NCI-H128 (cell line): ENCODE data around the gene SCTR.
A peak's percentile ranks its signal among the peaks of the same experiment; 100 is the strongest.

Source experiments
- DNase-seq: peaks from one replicate; lab custom pipeline; 2025; ENCODE audit not compliant: unreplicated experiment; lab: John Stamatoyannopoulos, UW

The SCTR gene

GRCh38 chr2:119523952-119524694, at the start of gene SCTR:
Gene SCTR, minus strand, starts transcription at chr2:119524483. Its CDS starts 257 bp downstream, at chr2:119524226.
- DNase-seq = no peak

DNA sequence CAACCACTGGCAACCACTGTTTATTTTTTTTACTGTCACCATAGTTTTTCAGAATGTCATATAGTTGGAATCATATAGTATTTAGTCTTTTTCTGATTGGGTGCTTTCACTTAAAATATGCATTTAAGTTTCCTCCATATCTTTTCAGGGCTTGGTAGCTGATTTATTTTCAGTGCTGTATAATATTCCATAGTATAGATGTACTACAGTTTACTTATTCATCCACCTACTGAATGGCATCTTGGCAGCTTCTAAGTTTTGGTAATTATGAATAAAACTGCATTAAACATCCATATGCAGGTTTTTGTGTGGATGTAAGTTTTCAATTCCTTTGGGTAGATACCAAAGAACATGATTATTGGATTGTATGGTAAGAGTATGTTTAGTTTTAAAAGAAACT, 43.0 kb upstream of the SCTR start:
- no peak for DNase-seq

DNA sequence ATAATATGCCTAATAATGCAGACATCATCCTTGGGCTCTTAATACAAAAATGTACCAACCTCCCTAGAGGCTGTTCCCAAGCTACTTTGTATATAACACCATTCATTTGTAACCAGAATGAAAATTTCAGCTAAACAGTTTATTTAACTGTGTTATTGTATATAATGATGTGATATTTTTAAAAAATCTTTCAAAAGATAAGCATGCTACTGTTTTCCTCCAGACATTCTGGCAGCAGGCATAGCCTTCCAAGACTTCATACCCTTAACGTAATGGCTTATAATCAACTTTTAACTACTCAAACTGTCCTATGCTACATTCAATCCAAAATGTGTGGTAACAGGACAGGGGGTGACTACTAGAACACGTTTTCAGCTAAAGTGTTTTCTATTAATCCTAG, 41.2 kb upstream of the SCTR start:
- no peak for DNase-seq

GRCh38 chr2:119553687-119554344, 29.5 kb upstream of the SCTR start:
- no peak for DNase-seq

- DNase-seq = no peak
Measured at GRCh38 chr2:119552902-119553301, 28.6 kb upstream of the SCTR start.

DNA sequence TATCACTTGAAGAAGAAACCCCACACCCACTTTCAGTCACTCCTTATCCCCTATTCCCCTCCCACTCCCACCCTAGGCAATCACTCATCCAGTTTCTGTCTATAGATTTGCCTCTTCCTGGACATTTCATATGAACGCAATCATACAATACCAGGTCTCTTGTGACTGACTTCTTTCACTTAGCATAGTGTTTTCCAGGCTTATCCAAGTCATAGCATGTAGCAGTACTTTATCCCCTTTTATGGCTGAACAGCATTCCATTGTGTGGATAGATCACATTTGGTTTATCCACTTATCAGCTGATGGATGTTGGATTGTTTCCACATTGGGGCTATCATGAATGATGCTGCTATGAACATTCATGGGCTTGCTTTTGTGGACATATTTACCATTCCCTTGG, 26.6 kb upstream of the SCTR start:
- no peak for DNase-seq

GRCh38 chr2:119550346-119550745, 26.1 kb upstream of the SCTR start:
- DNase-seq = no peak

- DNase-seq = no peak
Measured at GRCh38 chr2:119549241-119549640, 25.0 kb upstream of the SCTR start.

GRCh38 chr2:119548516-119549120, 24.3 kb upstream of the SCTR start:
- DNase-seq = no peak

DNA sequence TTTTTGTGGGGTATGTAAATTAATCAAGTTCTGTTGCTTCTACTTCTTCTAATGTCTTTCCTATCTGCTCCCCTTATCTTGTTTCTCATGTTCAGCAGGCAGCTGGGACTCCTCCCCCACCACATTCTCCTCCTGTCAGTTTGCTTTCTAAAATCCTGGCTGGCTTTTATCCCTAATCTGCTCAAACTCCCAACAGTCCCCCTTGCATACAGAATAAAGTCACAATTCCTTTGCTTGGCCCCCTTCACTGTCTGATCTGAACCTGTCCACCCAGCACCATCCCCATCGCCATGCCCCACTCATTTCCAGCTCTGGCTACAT, 22.1 kb upstream of the SCTR start:
- no peak for DNase-seq

GRCh38 chr2:119545754-119546446, 21.6 kb upstream of the SCTR start:
- DNase-seq = no peak

DNA sequence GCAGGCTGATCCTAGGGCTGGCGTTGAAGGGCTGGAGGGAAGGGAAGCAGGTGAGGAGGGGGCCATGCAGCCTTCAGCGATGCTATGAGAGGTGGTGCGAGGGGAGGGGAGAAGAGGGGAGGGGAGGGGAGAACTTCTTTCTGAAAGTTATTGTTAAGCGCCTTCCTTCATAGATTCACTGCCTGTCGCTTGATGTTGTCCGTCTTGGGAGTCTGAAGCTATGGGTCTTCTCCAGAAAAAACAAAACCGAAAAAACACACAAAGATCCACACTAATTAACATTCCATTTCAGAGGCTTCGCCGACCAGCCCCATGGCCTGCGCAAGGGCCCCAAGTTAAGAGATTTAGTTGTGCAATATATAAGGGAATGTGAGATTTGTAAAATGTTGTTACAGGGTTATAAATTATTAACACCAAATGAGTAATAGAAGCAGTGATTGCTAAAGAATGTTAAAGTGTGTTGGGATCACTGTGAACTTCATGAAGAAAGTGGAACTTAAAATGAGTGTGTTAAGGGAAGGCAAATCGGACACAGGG, 20.7 kb upstream of the SCTR start:
- no peak for DNase-seq

GRCh38 chr2:119544075-119544938, 20.0 kb upstream of the SCTR start, which contains the start of gene CFAP221:
Gene CFAP221, plus strand, starts transcription at chr2:119544449. Its CDS starts 1,683 bp downstream, at chr2:119546132.
- DNase-seq = peak; percentile 22

DNA sequence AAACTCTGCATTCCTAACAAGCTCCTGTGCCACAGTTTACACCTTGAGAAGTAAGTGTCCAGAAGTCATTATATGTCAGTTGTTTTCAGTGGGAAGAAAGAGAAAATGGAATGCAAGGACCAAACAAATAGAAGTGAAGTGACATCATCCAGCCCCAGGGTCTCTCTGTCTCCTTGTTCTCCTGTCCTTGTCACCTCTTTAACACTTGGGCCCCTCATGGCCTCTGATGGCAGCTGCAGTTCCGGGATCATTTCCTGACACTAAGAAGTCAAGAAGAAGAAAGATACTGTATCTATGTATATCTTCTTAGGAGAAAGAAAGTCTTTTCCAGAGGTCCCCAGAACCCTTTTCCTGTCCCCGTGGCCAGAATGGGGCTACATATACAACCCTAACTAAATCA, 17.2 kb upstream of the SCTR start:
- DNase-seq = no peak

DNA sequence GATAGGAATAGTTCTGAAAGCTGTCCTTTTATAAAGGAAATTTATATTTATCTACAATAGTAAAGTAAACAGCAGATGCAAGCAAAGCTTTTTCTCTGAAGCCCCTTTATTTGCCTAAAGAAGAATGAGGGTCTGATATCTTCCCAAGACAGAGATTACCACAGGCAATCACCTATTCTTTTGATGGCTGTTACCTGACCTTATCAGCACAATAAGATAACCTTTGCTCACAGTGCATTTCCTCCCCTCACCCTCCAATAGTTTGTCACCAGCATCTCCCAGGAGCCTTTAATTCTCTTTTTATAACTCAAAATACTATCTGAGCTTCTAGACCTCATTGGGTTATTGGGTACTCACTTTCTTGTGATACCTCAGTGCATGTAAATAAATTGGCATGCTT, 13.5 kb upstream of the SCTR start:
- DNase-seq = no peak

GRCh38 chr2:119536707-119537106, 12.4 kb upstream of the SCTR start:
- DNase-seq = no peak

- no peak for DNase-seq
Measured at GRCh38 chr2:119536211-119536610, 11.9 kb upstream of the SCTR start.

DNA sequence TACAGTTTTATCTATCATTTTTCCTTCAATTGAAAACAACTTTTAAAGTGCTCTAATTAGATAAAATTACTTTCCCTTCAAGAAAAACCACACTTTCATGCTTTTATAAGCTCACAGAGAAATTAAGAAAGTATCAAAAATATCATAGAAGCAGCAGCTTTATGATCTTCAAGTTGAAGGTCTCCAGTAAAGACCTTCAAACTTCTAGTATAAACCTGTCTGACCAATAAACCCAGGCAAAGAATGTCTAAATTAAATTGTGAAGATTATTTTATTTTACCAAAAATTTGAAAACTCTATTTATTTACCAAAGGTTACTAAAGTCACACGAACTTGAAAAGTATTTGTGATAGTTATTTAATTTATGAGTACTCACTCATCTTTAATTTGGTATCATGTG, 9.3 kb upstream of the SCTR start:
- no peak for DNase-seq

DNA sequence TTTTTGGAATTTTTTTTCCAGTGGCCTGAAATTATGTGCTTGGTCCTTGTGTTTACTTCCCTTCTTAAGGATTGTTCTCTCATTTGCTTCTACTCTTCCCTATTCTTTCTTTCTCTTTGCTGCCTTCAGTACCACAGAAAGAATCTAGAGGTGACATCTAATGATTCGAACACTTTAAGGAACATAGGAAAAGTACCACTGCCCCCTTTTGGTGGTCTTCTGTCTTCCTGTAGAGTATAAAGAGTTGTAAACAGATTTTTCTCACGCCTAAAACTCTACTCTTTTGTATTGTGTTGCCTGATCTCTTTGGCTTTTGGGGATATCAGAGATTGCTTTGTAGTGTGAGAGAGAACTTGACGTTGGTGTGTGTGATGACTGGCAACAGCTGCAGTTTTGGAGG, 7.0 kb upstream of the SCTR start:
- DNase-seq = no peak

GRCh38 chr2:119527999-119528398, 3.7 kb upstream of the SCTR start:
- no peak for DNase-seq

DNA sequence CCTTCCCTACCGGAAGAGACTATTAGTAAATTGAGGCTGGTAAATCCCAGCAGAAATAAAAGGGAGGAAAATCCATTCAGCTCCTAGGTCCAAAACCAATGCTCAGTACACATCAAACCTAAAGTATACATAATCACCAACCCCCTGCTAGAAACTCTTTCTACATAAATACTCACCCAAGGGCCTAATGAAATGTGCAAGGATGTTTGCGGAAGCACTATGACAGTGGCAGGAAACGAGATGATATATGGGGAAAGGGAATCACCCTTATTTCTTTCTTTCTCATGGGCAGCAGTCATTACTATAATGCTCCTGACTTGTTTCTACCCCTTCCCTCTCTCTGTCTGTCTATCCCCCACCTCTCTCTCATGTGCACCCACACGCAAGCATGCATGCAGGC, 1.3 kb upstream of the SCTR start:
- no peak for DNase-seq
